H1 (cell line): ENCODE measurements around the gene FRMD4A. TPM values are rescaled to one million over a fixed set of nuclear protein-coding genes. Genes with fewer than 3 reads are reported as not detected.

ENCODE experiments used
- CBX8 ChIP-seq: fragments of 300-800, 300-1000 bp; sonication (generic); IDR thresholded peaks from 2 replicates; pipeline ENCODE4 v1.7.1; 2016; ENCODE audit warnings: low read depth, low read length, borderline replicate concordance
- CHD7 ChIP-seq: fragments of 300-600 bp; sonication (generic); IDR thresholded peaks from 2 replicates; pipeline ENCODE4 v1.7.1; 2012; ENCODE audit warnings: low read length, moderate library complexity, mild to moderate bottlenecking, inconsistent platforms; ENCODE audit not compliant: insufficient replicate concordance
- FOSL1 ChIP-seq: IDR thresholded peaks from 2 replicates; pipeline ENCODE4 v1.6.1; 2011; ENCODE audit warnings: mild to moderate bottlenecking, low read depth, low read length, moderate library complexity; ENCODE audit not compliant: insufficient read depth
- JUN ChIP-seq: IDR thresholded peaks from 2 replicates; pipeline ENCODE4 v1.6.1; 2011; ENCODE audit warnings: low read depth, mild to moderate bottlenecking, improper control_type of control experiment, low read length
- JUND ChIP-seq: IDR thresholded peaks from 2 replicates; pipeline ENCODE4 v1.6.1; 2011; ENCODE audit warnings: mild to moderate bottlenecking, improper control_type of control experiment, low read length
- PHF8 ChIP-seq: fragments of 200-600 bp; sonication (generic); conservative IDR thresholded peaks from 2 replicates; pipeline ENCODE4 v1.7.1; 2012; ENCODE audit warnings: low read depth, mild to moderate bottlenecking, inconsistent platforms, low read length, moderate library complexity
- SAP30 ChIP-seq: fragments of 300-600 bp; sonication (generic); IDR thresholded peaks from 2 replicates; pipeline ENCODE4 v1.7.1; 2012; ENCODE audit warnings: low read length, moderate library complexity, mild to moderate bottlenecking, inconsistent platforms; ENCODE audit not compliant: insufficient read depth, insufficient replicate concordance
- TCF12 ChIP-seq: IDR thresholded peaks from 2 replicates; pipeline ENCODE4 v1.6.1; 2011; ENCODE audit warnings: low read depth, mild to moderate bottlenecking, low read length
- polyA plus RNA-seq, 7 experiments: library from polyadenylated mRNA; depleted of rRNA in 3 of 7; stranded (reverse) in 5 of 7; unstranded in 2 of 7; fragments of >200 nt in 5 of 7; fragments of 200-250 nt in 2 of 7; gene quantifications; 1 replicate in 5 of 7; 2 replicates in 1 of 7; 4 replicates in 1 of 7; pipeline versions ENCODE4 v1.2.1 to v1.2.3, GENCODE V29; 2011 to 2013; ENCODE audit warnings: missing spikeins in 2 of 7, mixed read lengths in 2 of 7
- total RNA-seq: library from RNA; stranded (reverse); fragmentation: NEBNext Ultra II Directional; extraction: Animal tissue kit (Norgen Biotek cat#: 25700); gene quantifications from 2 replicates; pipeline ENCODE4 v1.2.1, GENCODE V29; 2021
- TF ChIP-seq, protein P1 (sequence below): IDR thresholded peaks from 2 replicates; pipeline ENCODE4 v1.6.1; 2011; ENCODE audit warnings: low read depth, mild to moderate bottlenecking, low read length; ENCODE audit not compliant: insufficient read depth

FRMD4A gene
- total and polyA plus RNA-seq, 2 of the 8 experiments (the other 6 are each of a cell fraction or from before 2014, with no cell fraction given) = 38.6 to 39.6 TPM

GRCh38 chr10:13658871-13659685, 671.6 kb downstream of the FRMD4A start (continued):
- no peak for TF ChIP-seq CHD7
- TF ChIP-seq JUN = no peak
- no peak for TF ChIP-seq SAP30
- TF ChIP-seq PHF8 = no peak
- no peak for TF ChIP-seq JUND
- TF ChIP-seq FOSL1 = no peak
- TF ChIP-seq, protein P1, sequence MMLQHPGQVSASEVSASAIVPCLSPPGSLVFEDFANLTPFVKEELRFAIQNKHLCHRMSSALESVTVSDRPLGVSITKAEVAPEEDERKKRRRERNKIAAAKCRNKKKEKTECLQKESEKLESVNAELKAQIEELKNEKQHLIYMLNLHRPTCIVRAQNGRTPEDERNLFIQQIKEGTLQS = no peak
- TF ChIP-seq CBX8 = no peak
- no peak for TF ChIP-seq TCF12
